Activated gamma-delta T cell (primary cell): ENCODE data around the gene TICAM1.
"Not testable (repeated sequence)": the region's sequence is repeated elsewhere in the genome, so short reads cannot be mapped to it uniquely, and the experiment has no call there.

Experiments
- DNase-seq: peaks from one replicate; lab custom pipeline; 2025; lab: John Stamatoyannopoulos, UW

TICAM1 gene

GRCh38 chr19:4844348-4845179 is 13.1 kb upstream of the TICAM1 start:
- DNase-seq, result no peak

GRCh38 chr19:4843647-4843965 is 12.1 kb upstream of the TICAM1 start:
- no peak for DNase-seq

- no peak for DNase-seq
These were observed 7.7 kb upstream of the TICAM1 start for GRCh38 chr19:4839192-4839591.

- no peak for DNase-seq
These were observed 1.3 kb upstream of the TICAM1 start for GRCh38 chr19:4832776-4833175.

- DNase-seq, result not testable (repeated sequence)
These were observed 448 bp upstream of the TICAM1 start for GRCh38 chr19:4831979-4832340.

- no peak for DNase-seq
These were observed 695 bp downstream of the TICAM1 start for GRCh38 chr19:4830768-4831265.

- DNase-seq, result no peak
These were observed 1.2 kb downstream of the TICAM1 start for GRCh38 chr19:4830332-4830731.

GRCh38 chr19:4829001-4829712 is 2.4 kb downstream of the TICAM1 start:
- DNase-seq, result no peak

GRCh38 chr19:4823577-4823976 is 7.9 kb downstream of the TICAM1 start:
- no peak for DNase-seq

- not testable (repeated sequence) for DNase-seq
These were observed 9.2 kb downstream of the TICAM1 start for GRCh38 chr19:4822354-4822753.

GRCh38 chr19:4821265-4821664 is 10.2 kb downstream of the TICAM1 start:
- no peak for DNase-seq

GRCh38 chr19:4817467-4818277 is 13.8 kb downstream of the TICAM1 start:
- DNase-seq, result no peak

GRCh38 chr19:4816950-4817278 is 14.6 kb downstream of the TICAM1 start:
- no peak for DNase-seq

- DNase-seq, result no peak
These were observed 15.1 kb downstream of the TICAM1 start for GRCh38 chr19:4816202-4816949.

- no peak for DNase-seq
These were observed 15.9 kb downstream of the TICAM1 start for GRCh38 chr19:4815426-4816201.

GRCh38 chr19:4814625-4815425 is 16.7 kb downstream of the TICAM1 start:
- no peak for DNase-seq

- peak; percentile 63 for DNase-seq
These were observed 20.0 kb downstream of the TICAM1 start for GRCh38 chr19:4811328-4812131.

GRCh38 chr19:4807188-4807587 is 24.3 kb downstream of the TICAM1 start:
- DNase-seq, result no peak

- no peak for DNase-seq
These were observed 25.1 kb downstream of the TICAM1 start for GRCh38 chr19:4806384-4806783.
